ENCODE data around the gene COL9A2.

DNA sequence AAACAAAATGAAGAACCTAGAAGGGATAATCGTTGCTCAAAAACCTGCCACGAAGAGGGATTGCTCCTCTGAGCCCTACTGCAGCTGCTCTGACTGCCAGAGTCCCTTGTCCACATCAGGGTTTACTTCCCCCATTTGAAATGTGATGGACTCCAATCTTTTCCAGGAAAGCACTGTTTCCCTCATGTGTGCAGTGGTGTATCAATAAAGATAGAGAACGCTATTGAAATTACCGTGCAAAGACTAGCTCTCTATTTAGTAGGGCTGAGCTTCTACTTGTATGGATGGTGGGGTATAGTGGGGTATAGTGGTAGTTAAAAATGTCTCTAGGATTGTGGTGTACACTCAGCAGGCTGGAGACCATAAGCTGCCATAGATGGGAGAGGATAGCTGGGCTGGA is 65.6 kb downstream of the COL9A2 start:
- TF ChIP-seq, protein P1, sequence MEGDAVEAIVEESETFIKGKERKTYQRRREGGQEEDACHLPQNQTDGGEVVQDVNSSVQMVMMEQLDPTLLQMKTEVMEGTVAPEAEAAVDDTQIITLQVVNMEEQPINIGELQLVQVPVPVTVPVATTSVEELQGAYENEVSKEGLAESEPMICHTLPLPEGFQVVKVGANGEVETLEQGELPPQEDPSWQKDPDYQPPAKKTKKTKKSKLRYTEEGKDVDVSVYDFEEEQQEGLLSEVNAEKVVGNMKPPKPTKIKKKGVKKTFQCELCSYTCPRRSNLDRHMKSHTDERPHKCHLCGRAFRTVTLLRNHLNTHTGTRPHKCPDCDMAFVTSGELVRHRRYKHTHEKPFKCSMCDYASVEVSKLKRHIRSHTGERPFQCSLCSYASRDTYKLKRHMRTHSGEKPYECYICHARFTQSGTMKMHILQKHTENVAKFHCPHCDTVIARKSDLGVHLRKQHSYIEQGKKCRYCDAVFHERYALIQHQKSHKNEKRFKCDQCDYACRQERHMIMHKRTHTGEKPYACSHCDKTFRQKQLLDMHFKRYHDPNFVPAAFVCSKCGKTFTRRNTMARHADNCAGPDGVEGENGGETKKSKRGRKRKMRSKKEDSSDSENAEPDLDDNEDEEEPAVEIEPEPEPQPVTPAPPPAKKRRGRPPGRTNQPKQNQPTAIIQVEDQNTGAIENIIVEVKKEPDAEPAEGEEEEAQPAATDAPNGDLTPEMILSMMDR (IDR thresholded peaks at IDR 0.05): no peak
- TF ChIP-seq POLR2A (IDR thresholded peaks at IDR 0.05): no peak
